ENCODE results near the gene PIK3C2B. TPM values are rescaled to one million over a fixed set of nuclear protein-coding genes. Genes with fewer than 3 reads are reported as not detected.

Gene PIK3C2B
- total and polyA plus RNA-seq, 9 donors = 5.6 to 26.0 (median 11.0) TPM

- no peaks in the 10 kb centered on the region for H3K36me3 ChIP-seq
- intact Hi-C loops (cut with DNase I) = no loop called here
- no peaks in the 10 kb centered on the region for H3K27me3 ChIP-seq
- TF ChIP-seq CTCF (IDR thresholded peaks at IDR 0.05) = no peak
- TF ChIP-seq EP300 (IDR thresholded peaks at IDR 0.05) = no peak
- no peak for TF ChIP-seq POLR2A (IDR thresholded peaks at IDR 0.05)
- H3K4me3 ChIP-seq = no peak overlapping the region
- H3K4me1 ChIP-seq (ENCODE audit: insufficient read depth) = no peaks in the 10 kb centered on the region
- no peak overlapping the region for H3K27ac ChIP-seq
- no peak for DNase-seq
- WGBS, 3 donors = 83 to 87% (median 85%) methylated on average over 8 of the region's 8 CpGs
- H3K9me3 ChIP-seq = no peaks in the 10 kb centered on the region
Observed at GRCh38 chr1:204453141-204453772, 41.3 kb downstream of the PIK3C2B start.

DNA sequence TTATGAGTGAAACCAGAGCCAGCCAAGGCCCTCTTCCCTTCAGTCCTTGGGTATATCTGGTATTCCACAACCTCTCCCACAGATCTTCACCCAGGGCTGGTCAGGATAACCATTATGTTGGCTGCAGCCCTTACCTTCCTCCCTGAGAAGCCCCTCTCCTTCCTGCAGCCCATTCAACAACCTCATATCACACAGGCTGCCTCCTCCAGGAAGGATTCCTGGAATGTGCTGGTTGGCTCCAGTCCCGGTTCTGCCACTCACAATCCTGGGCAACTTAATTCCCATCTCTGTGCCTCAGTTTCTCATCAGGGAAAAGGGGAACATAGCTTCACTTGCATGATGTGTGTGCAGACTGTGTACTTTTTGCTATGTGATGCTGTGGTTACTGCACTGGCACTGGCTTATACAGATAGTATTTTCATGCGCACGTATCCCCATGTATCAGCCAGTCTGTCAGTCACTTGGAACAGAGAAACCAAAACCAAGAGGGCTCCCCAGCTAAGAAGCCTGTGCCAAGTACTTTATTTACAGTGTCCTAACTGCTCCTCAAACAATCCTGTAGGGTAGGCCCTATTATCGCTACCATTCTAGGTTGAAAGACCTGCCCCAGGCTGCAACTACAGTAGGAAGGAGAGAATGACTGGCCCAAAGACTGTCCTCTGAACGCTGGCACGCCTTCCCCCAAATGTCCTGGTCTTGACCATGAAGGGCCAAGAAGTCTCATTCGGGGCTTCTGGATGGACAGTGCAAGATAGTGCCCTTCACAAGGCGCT lies 43.1 kb downstream of the PIK3C2B start:
- Histone ChIP-seq H3K9me3 (no peaks in the 10 kb centered on the region), H3K36me3 (no peaks in the 10 kb centered on the region), H3K4me3 (no peak overlapping the region), H3K27ac (no peak overlapping the region), H3K4me1 (ENCODE audit: insufficient read depth) (no peaks in the 10 kb centered on the region), H3K27me3 (no peaks in the 10 kb centered on the region)
- DNase-seq = no peak
- intact Hi-C loops (cut with DNase I) = no loop called here
- whole genome bisulfite sequencing, 3 donors = 59 to 82% (median 79%) methylated on average over 8 of the region's 8 CpGs
- TF ChIP-seq POLR2A (IDR thresholded peaks at IDR 0.05) (no peak), CTCF (IDR thresholded peaks at IDR 0.05) (no peak), EP300 (IDR thresholded peaks at IDR 0.05) (no peak)

GRCh38 chr1:204450461-204451257 lies 43.9 kb downstream of the PIK3C2B start:
- H3K27me3 ChIP-seq = no peaks in the 10 kb centered on the region
- H3K9me3 ChIP-seq = no peaks in the 10 kb centered on the region
- no peaks in the 10 kb centered on the region for H3K36me3 ChIP-seq
- no peaks in the 10 kb centered on the region for H3K4me1 ChIP-seq (ENCODE audit: insufficient read depth)
- TF ChIP-seq POLR2A (IDR thresholded peaks at IDR 0.05) (no peak), EP300 (IDR thresholded peaks at IDR 0.05) (no peak), CTCF (IDR thresholded peaks at IDR 0.05) (no peak)
- no peak overlapping the region for H3K27ac ChIP-seq
- no peak overlapping the region for H3K4me3 ChIP-seq
- DNase-seq = no peak
- 82 to 87% (median 82%) methylated on average over 8 of the region's 8 CpGs for WGBS, 3 donors
- intact Hi-C loops (cut with DNase I) = no loop called here

GRCh38 chr1:204449678-204450280 lies 44.8 kb downstream of the PIK3C2B start:
- H3K4me3 ChIP-seq = no peak overlapping the region
- H3K36me3 ChIP-seq = no peaks in the 10 kb centered on the region
- no peaks in the 10 kb centered on the region for H3K4me1 ChIP-seq (ENCODE audit: insufficient read depth)
- no peaks in the 10 kb centered on the region for H3K27me3 ChIP-seq
- H3K9me3 ChIP-seq = no peaks in the 10 kb centered on the region
- H3K27ac ChIP-seq = no peak overlapping the region
- no peak for DNase-seq
- TF ChIP-seq POLR2A (IDR thresholded peaks at IDR 0.05) (no peak), EP300 (IDR thresholded peaks at IDR 0.05) (no peak), CTCF (IDR thresholded peaks at IDR 0.05) (no peak)
- 78 to 89% (median 87%) methylated on average over 8 of the region's 8 CpGs for WGBS, 3 donors
- intact Hi-C loops (cut with DNase I) = loop anchor here in 3 of 4 donors (5.0 to 10.0 kb wide), 3 partner anchors 48 to 355 kb away; no protein-coding TSS in a partner anchor

Measured in ovary (tissue), 9 donors.